T-helper 2 cell treated with Interferon-gamma antibody and Interleukin-4, amounts not matched to agents 5 μg/mL and 100 μg/mL, for 36 hours (primary cell): Measurements from ENCODE around the gene EHD4.

Experiments used
- DNase-seq: peaks from one replicate; pipeline ENCODE4 v3.0.0; 2021; ENCODE audit warnings: low spot score
- H3K27ac Mint-ChIP-seq: one replicate; pipeline ENCODE4 v1.8.0; 2021; ENCODE audit warnings: mild to moderate bottlenecking, mixed read lengths
- H3K27me3 Mint-ChIP-seq: one replicate; pipeline ENCODE4 v1.8.0; 2021; ENCODE audit warnings: low read depth, mixed read lengths
- H3K36me3 Mint-ChIP-seq: one replicate; pipeline ENCODE4 v1.8.0; 2021; ENCODE audit warnings: low read depth, mixed read lengths
- H3K4me1 Mint-ChIP-seq: one replicate; pipeline ENCODE4 v1.8.0; 2021; ENCODE audit warnings: low read depth, mixed read lengths
- H3K4me3 Mint-ChIP-seq: one replicate; pipeline ENCODE4 v1.8.0; 2022; ENCODE audit warnings: mild to moderate bottlenecking, moderate library complexity, mixed read lengths
- H3K9me3 Mint-ChIP-seq: one replicate; pipeline ENCODE4 v1.8.0; 2021; ENCODE audit warnings: mixed read lengths

The EHD4 gene

GRCh38 chr15:41925086-41925608, 47.2 kb downstream of the EHD4 start:
- no peak for DNase-seq
- H3K36me3 Mint-ChIP-seq, result no peaks in the 10 kb centered on the region
- H3K27ac Mint-ChIP-seq, result no peak overlapping the region
- H3K9me3 Mint-ChIP-seq, result no peaks in the 10 kb centered on the region
- H3K4me1 Mint-ChIP-seq, result peaks cover 21% of the 10 kb centered on the region
- H3K27me3 Mint-ChIP-seq, result no peaks in the 10 kb centered on the region
- no peak overlapping the region for H3K4me3 Mint-ChIP-seq

- Mint-ChIP-seq H3K9me3 (no peaks in the 10 kb centered on the region), H3K36me3 (peaks cover 2% of the 10 kb centered on the region), H3K27ac (no peak overlapping the region), H3K27me3 (no peaks in the 10 kb centered on the region), H3K4me1 (peaks cover 14% of the 10 kb centered on the region), H3K4me3 (no peak overlapping the region)
- DNase-seq, result no peak
Observed at GRCh38 chr15:41923401-41923997, 48.9 kb downstream of the EHD4 start.

GRCh38 chr15:41922353-41922752, 50.0 kb downstream of the EHD4 start:
- H3K27ac Mint-ChIP-seq, result no peak overlapping the region
- H3K4me1 Mint-ChIP-seq, result peaks cover 18% of the 10 kb centered on the region
- no peak overlapping the region for H3K4me3 Mint-ChIP-seq
- H3K27me3 Mint-ChIP-seq, result no peaks in the 10 kb centered on the region
- no peaks in the 10 kb centered on the region for H3K9me3 Mint-ChIP-seq
- no peak for DNase-seq
- H3K36me3 Mint-ChIP-seq, result peaks cover 4% of the 10 kb centered on the region

- Mint-ChIP-seq H3K9me3 (no peaks in the 10 kb centered on the region), H3K4me3 (no peak overlapping the region), H3K27me3 (no peaks in the 10 kb centered on the region), H3K27ac (no peak overlapping the region), H3K36me3 (peaks cover 4% of the 10 kb centered on the region), H3K4me1 (peaks cover 16% of the 10 kb centered on the region)
- no peak for DNase-seq
Observed at GRCh38 chr15:41921639-41922038, 50.7 kb downstream of the EHD4 start.

GRCh38 chr15:41921167-41921566, 51.2 kb downstream of the EHD4 start:
- Mint-ChIP-seq H3K4me3 (no peak overlapping the region), H3K27ac (no peak overlapping the region), H3K4me1 (peaks cover 14% of the 10 kb centered on the region), H3K9me3 (no peaks in the 10 kb centered on the region), H3K36me3 (peaks cover 4% of the 10 kb centered on the region), H3K27me3 (no peaks in the 10 kb centered on the region)
- no peak for DNase-seq

GRCh38 chr15:41919954-41920538, 52.3 kb downstream of the EHD4 start:
- H3K4me1 Mint-ChIP-seq, result peaks cover 16% of the 10 kb centered on the region
- H3K9me3 Mint-ChIP-seq, result no peaks in the 10 kb centered on the region
- peaks cover 4% of the 10 kb centered on the region for H3K36me3 Mint-ChIP-seq
- no peak overlapping the region for H3K27ac Mint-ChIP-seq
- no peak for DNase-seq
- no peaks in the 10 kb centered on the region for H3K27me3 Mint-ChIP-seq
- H3K4me3 Mint-ChIP-seq, result no peak overlapping the region

GRCh38 chr15:41919201-41919820, 53.0 kb downstream of the EHD4 start:
- no peak for DNase-seq
- peaks cover 16% of the 10 kb centered on the region for H3K4me1 Mint-ChIP-seq
- peaks cover 4% of the 10 kb centered on the region for H3K36me3 Mint-ChIP-seq
- H3K9me3 Mint-ChIP-seq, result no peaks in the 10 kb centered on the region
- no peaks in the 10 kb centered on the region for H3K27me3 Mint-ChIP-seq
- no peak overlapping the region for H3K27ac Mint-ChIP-seq
- no peak overlapping the region for H3K4me3 Mint-ChIP-seq

GRCh38 chr15:41918506-41919126, 53.7 kb downstream of the EHD4 start:
- H3K4me3 Mint-ChIP-seq, result no peak overlapping the region
- H3K36me3 Mint-ChIP-seq, result peaks cover 4% of the 10 kb centered on the region
- no peak for DNase-seq
- no peaks in the 10 kb centered on the region for H3K9me3 Mint-ChIP-seq
- no peaks in the 10 kb centered on the region for H3K27me3 Mint-ChIP-seq
- H3K27ac Mint-ChIP-seq, result no peak overlapping the region
- peaks cover 14% of the 10 kb centered on the region for H3K4me1 Mint-ChIP-seq

- Mint-ChIP-seq H3K36me3 (peaks cover 4% of the 10 kb centered on the region), H3K27me3 (no peaks in the 10 kb centered on the region)
- no peak for DNase-seq
Observed at GRCh38 chr15:41917767-41918430, 54.5 kb downstream of the EHD4 start.

GRCh38 chr15:41915255-41915994, 56.9 kb downstream of the EHD4 start:
- Mint-ChIP-seq H3K4me1 (peaks cover 10% of the 10 kb centered on the region), H3K4me3 (no peak overlapping the region), H3K9me3 (no peaks in the 10 kb centered on the region), H3K27ac (no peak overlapping the region), H3K27me3 (no peaks in the 10 kb centered on the region), H3K36me3 (peaks cover 4% of the 10 kb centered on the region)
- no peak for DNase-seq

More at GRCh38 chr15:41917767-41918430, 54.5 kb downstream of the EHD4 start:
- Mint-ChIP-seq H3K4me1 (peaks cover 11% of the 10 kb centered on the region), H3K27ac (no peak overlapping the region), H3K4me3 (no peak overlapping the region), H3K9me3 (no peaks in the 10 kb centered on the region)

GRCh38 chr15:41914411-41914810, 57.9 kb downstream of the EHD4 start:
- H3K9me3 Mint-ChIP-seq, result no peaks in the 10 kb centered on the region

GRCh38 chr15:41913256-41913655, 59.1 kb downstream of the EHD4 start:
- peaks cover 10% of the 10 kb centered on the region for H3K4me1 Mint-ChIP-seq
- no peak for DNase-seq
- no peaks in the 10 kb centered on the region for H3K9me3 Mint-ChIP-seq
- H3K36me3 Mint-ChIP-seq, result peaks cover 3% of the 10 kb centered on the region
- no peak overlapping the region for H3K4me3 Mint-ChIP-seq
- H3K27ac Mint-ChIP-seq, result no peak overlapping the region
- H3K27me3 Mint-ChIP-seq, result no peaks in the 10 kb centered on the region

More at GRCh38 chr15:41914411-41914810, 57.9 kb downstream of the EHD4 start:
- no peak for DNase-seq
- no peak overlapping the region for H3K27ac Mint-ChIP-seq
- H3K4me3 Mint-ChIP-seq, result no peak overlapping the region
- no peaks in the 10 kb centered on the region for H3K27me3 Mint-ChIP-seq
- peaks cover 4% of the 10 kb centered on the region for H3K36me3 Mint-ChIP-seq
- peaks cover 10% of the 10 kb centered on the region for H3K4me1 Mint-ChIP-seq

GRCh38 chr15:41911691-41912345, 60.5 kb downstream of the EHD4 start:
- Mint-ChIP-seq H3K27ac (no peak overlapping the region), H3K4me1 (peaks cover 4% of the 10 kb centered on the region), H3K4me3 (no peak overlapping the region)

More at GRCh38 chr15:41911691-41912345, 60.5 kb downstream of the EHD4 start:
- H3K36me3 Mint-ChIP-seq, result peaks cover 8% of the 10 kb centered on the region
- DNase-seq, result no peak
- no peaks in the 10 kb centered on the region for H3K27me3 Mint-ChIP-seq
- H3K9me3 Mint-ChIP-seq, result no peaks in the 10 kb centered on the region
